Activated CD4-positive, alpha-beta T cell treated with anti-CD3 and anti-CD28 coated beads for 36 hours (primary cell): ENCODE measurements around the gene MINK1. TPM values are rescaled to one million over a fixed set of nuclear protein-coding genes. Genes with fewer than 3 reads are reported as not detected.
"Not testable (repeated sequence)": the region's sequence is repeated elsewhere in the genome, so short reads cannot be mapped to it uniquely, and the experiment has no call there.

Source experiments
- ATAC-seq: fragments of 200-7000 bp; cut with Tn5 transposase; one replicate; pipeline ENCODE4 v1.10.0; 2021; ENCODE audit warnings: mild to moderate bottlenecking, moderate library complexity
- CTCF ChIA-PET: fragments of 350-600 bp; sonication (Branson Sonifier 250); formaldehyde crosslinking; loops from one replicate; lab custom pipeline; 2021; ENCODE audit warnings: antibody characterized with exemption; lab: Charles Lee
- POLR2A ChIA-PET: fragments of 350-600 bp; sonication (Branson Sonifier 250); formaldehyde crosslinking; loops from one replicate; lab custom pipeline; 2021; ENCODE audit warnings: antibody characterized with exemption, inconsistent platforms; lab: Charles Lee
- DNase-seq: peaks from one replicate; pipeline ENCODE4 v3.0.0-alpha.2; 2020
- H3K27ac Mint-ChIP-seq: one replicate; pipeline ENCODE4 v1.8.0; 2021; ENCODE audit warnings: mixed read lengths
- H3K27me3 Mint-ChIP-seq: one replicate; pipeline ENCODE4 v1.8.0; 2021; ENCODE audit warnings: mixed read lengths
- H3K36me3 Mint-ChIP-seq: one replicate; pipeline ENCODE4 v1.8.0; 2021; ENCODE audit warnings: low read depth, mixed read lengths
- H3K4me1 Mint-ChIP-seq: one replicate; pipeline ENCODE4 v1.8.0; 2021; ENCODE audit warnings: mixed read lengths
- H3K4me3 Mint-ChIP-seq: one replicate; pipeline ENCODE4 v1.8.0; 2021; ENCODE audit warnings: mild to moderate bottlenecking, moderate library complexity, mixed read lengths
- H3K9me3 Mint-ChIP-seq: one replicate; pipeline ENCODE4 v1.8.0; 2021; ENCODE audit warnings: low read depth, mixed read lengths
- intact Hi-C, 2 experiments: fragments of 100-400 bp; cut with DNase I in 1 of 2; cut with micrococcal nuclease in 1 of 2; formaldehyde crosslinking; loops; one replicate each; pipeline versions ENCODE4 v1.14.2 to v1.15.1; 2022 to 2024; cut with DNase I, micrococcal nuclease
- total RNA-seq, 2 experiments: library from RNA; stranded (reverse); gene quantifications; one replicate each; pipeline ENCODE4 v1.2.3, GENCODE V29; 2021

The MINK1 gene
- total RNA-seq, 2 experiments from 2014 or later = 48.2 to 57.7 TPM

GRCh38 chr17:4858068-4858881 is 25.1 kb downstream of the MINK1 start:
- ChIA-PET POLR2A (interaction anchor here (0.5 to 0.7 kb wide), 3 partner anchors 232 to 620 kb away, joined by 3 to 4 read pairs (median 3); no protein-coding TSS in a partner anchor), CTCF (interaction anchor here (0.6 kb wide), 1 partner anchor 12 kb away, joined by 3 read pairs; no protein-coding TSS in a partner anchor)
- H3K4me3 Mint-ChIP-seq = no peak overlapping the region
- no peak overlapping the region for H3K27ac Mint-ChIP-seq
- no peak for ATAC-seq
- no peaks in the 10 kb centered on the region for H3K9me3 Mint-ChIP-seq
- peaks cover 14% of the 10 kb centered on the region for H3K4me1 Mint-ChIP-seq
- DNase-seq = no peak
- peaks cover 9% of the 10 kb centered on the region for H3K36me3 Mint-ChIP-seq
- no peaks in the 10 kb centered on the region for H3K27me3 Mint-ChIP-seq
- intact Hi-C loops = no loop called here

GRCh38 chr17:4858882-4859260 is 25.7 kb downstream of the MINK1 start:
- no peak overlapping the region for H3K4me3 Mint-ChIP-seq
- ChIA-PET CTCF (no interaction called here), POLR2A (no interaction called here)
- DNase-seq (no peak), ATAC-seq (no peak)
- H3K27me3 Mint-ChIP-seq = no peaks in the 10 kb centered on the region
- H3K9me3 Mint-ChIP-seq = no peaks in the 10 kb centered on the region
- peaks cover 9% of the 10 kb centered on the region for H3K36me3 Mint-ChIP-seq
- peaks cover 14% of the 10 kb centered on the region for H3K4me1 Mint-ChIP-seq
- intact Hi-C loops = no loop called here
- H3K27ac Mint-ChIP-seq = no peak overlapping the region

GRCh38 chr17:4859816-4860625 is 26.9 kb downstream of the MINK1 start:
- intact Hi-C loops = no loop called here
- ATAC-seq = no peak
- H3K4me1 Mint-ChIP-seq = peaks cover 10% of the 10 kb centered on the region
- no peak overlapping the region for H3K27ac Mint-ChIP-seq
- POLR2A ChIA-PET = no interaction called here
- no peaks in the 10 kb centered on the region for H3K9me3 Mint-ChIP-seq
- no peaks in the 10 kb centered on the region for H3K27me3 Mint-ChIP-seq
- CTCF ChIA-PET = interaction anchor here (1.1 kb wide), 1 partner anchor 31 kb away, joined by 4 read pairs; no protein-coding TSS in a partner anchor
- no peak overlapping the region for H3K4me3 Mint-ChIP-seq
- peaks cover 8% of the 10 kb centered on the region for H3K36me3 Mint-ChIP-seq
- DNase-seq = no peak

- Mint-ChIP-seq H3K27me3 (no peaks in the 10 kb centered on the region), H3K36me3 (peaks cover 9% of the 10 kb centered on the region), H3K9me3 (no peaks in the 10 kb centered on the region), H3K4me3 (no peak overlapping the region), H3K4me1 (peaks cover 10% of the 10 kb centered on the region), H3K27ac (no peak overlapping the region)
- CTCF ChIA-PET = interaction anchor here (1.1 kb wide), 1 partner anchor 30 kb away, joined by 4 read pairs; no protein-coding TSS in a partner anchor
- POLR2A ChIA-PET = no interaction called here
- ATAC-seq (no peak), DNase-seq (no peak)
- intact Hi-C loops = no loop called here
Measured at GRCh38 chr17:4860651-4861050, 27.5 kb downstream of the MINK1 start.

- no peak overlapping the region for H3K27ac Mint-ChIP-seq
- H3K9me3 Mint-ChIP-seq = no peaks in the 10 kb centered on the region
- DNase-seq (no peak), ATAC-seq (no peak)
- ChIA-PET POLR2A (no interaction called here), CTCF (interaction anchor here (0.6 to 1.1 kb wide), 2 partner anchors 30 to 104 kb away, joined by 3 to 4 read pairs; no protein-coding TSS in a partner anchor)
- peaks cover 10% of the 10 kb centered on the region for H3K4me1 Mint-ChIP-seq
- H3K27me3 Mint-ChIP-seq = no peaks in the 10 kb centered on the region
- no peak overlapping the region for H3K4me3 Mint-ChIP-seq
- H3K36me3 Mint-ChIP-seq = peaks cover 9% of the 10 kb centered on the region
- intact Hi-C loops = no loop called here
Measured at GRCh38 chr17:4861052-4861451, 27.9 kb downstream of the MINK1 start.

- Mint-ChIP-seq H3K27ac (no peak overlapping the region), H3K4me1 (peaks cover 9% of the 10 kb centered on the region), H3K36me3 (peaks cover 9% of the 10 kb centered on the region), H3K27me3 (no peaks in the 10 kb centered on the region), H3K4me3 (no peak overlapping the region), H3K9me3 (no peaks in the 10 kb centered on the region)
- DNase-seq (no peak), ATAC-seq (no peak)
- ChIA-PET POLR2A (no interaction called here), CTCF (interaction anchor here (0.7 to 1.1 kb wide), 2 partner anchors 199 to 700 kb away, joined by 3 to 4 read pairs; no protein-coding TSS in a partner anchor)
- intact Hi-C loops = no loop called here
Measured at GRCh38 chr17:4862720-4863119, 29.6 kb downstream of the MINK1 start.

- DNase-seq = no peak
- CTCF ChIA-PET = interaction anchor here (0.7 to 1.1 kb wide), 2 partner anchors 198 to 701 kb away, joined by 3 to 4 read pairs; no protein-coding TSS in a partner anchor
- intact Hi-C loops = no loop called here
- Mint-ChIP-seq H3K4me3 (no peak overlapping the region), H3K36me3 (peaks cover 10% of the 10 kb centered on the region), H3K9me3 (no peaks in the 10 kb centered on the region), H3K27ac (no peak overlapping the region), H3K4me1 (peaks cover 7% of the 10 kb centered on the region), H3K27me3 (no peaks in the 10 kb centered on the region)
- POLR2A ChIA-PET = no interaction called here
- ATAC-seq = no peak
Measured at GRCh38 chr17:4863321-4863720, 30.2 kb downstream of the MINK1 start.

- POLR2A ChIA-PET = not testable (repeated sequence)
Measured at GRCh38 chr17:4867535-4867934, 34.4 kb downstream of the MINK1 start.

GRCh38 chr17:4869058-4869998 is 36.2 kb downstream of the MINK1 start:
- H3K4me1 Mint-ChIP-seq, intact Hi-C loops, POLR2A ChIA-PET, H3K36me3 Mint-ChIP-seq, H3K4me3 Mint-ChIP-seq, H3K9me3 Mint-ChIP-seq, ATAC-seq, DNase-seq, H3K27ac Mint-ChIP-seq, H3K27me3 Mint-ChIP-seq: not testable (repeated sequence)
- CTCF ChIA-PET = interaction anchor here (0.6 to 0.7 kb wide), 2 partner anchors 11 to 23 kb away, joined by 3 read pairs; no protein-coding TSS in a partner anchor

More at GRCh38 chr17:4867535-4867934, 34.4 kb downstream of the MINK1 start:
- ATAC-seq, H3K4me3 Mint-ChIP-seq, H3K4me1 Mint-ChIP-seq, H3K27me3 Mint-ChIP-seq, H3K9me3 Mint-ChIP-seq, DNase-seq, H3K27ac Mint-ChIP-seq, intact Hi-C loops, H3K36me3 Mint-ChIP-seq: not testable (repeated sequence)
- CTCF ChIA-PET = interaction anchor here (1.0 kb wide), 1 partner anchor 34 kb away, joined by 4 read pairs; no protein-coding TSS in a partner anchor

GRCh38 chr17:4870855-4871254 is 37.7 kb downstream of the MINK1 start:
- Mint-ChIP-seq H3K27me3 (no peaks in the 10 kb centered on the region), H3K4me1 (no peaks in the 10 kb centered on the region), H3K9me3 (no peaks in the 10 kb centered on the region), H3K27ac (no peak overlapping the region), H3K4me3 (no peak overlapping the region), H3K36me3 (peaks cover 5% of the 10 kb centered on the region)
- ChIA-PET POLR2A (no interaction called here), CTCF (no interaction called here)
- DNase-seq (no peak), ATAC-seq (no peak)
- intact Hi-C loops = no loop called here
